K562 (cell line): ENCODE data around the gene TXLNA. TPM values are rescaled to one million over a fixed set of nuclear protein-coding genes. Genes with fewer than 3 reads are reported as not detected.
A peak's percentile ranks its signal among the peaks of the same experiment; 100 is the strongest.

Source experiments
- ADNP ChIP-seq: fragments of 200-800 bp; sonication (Bioruptor generic); IDR thresholded peaks from 2 replicates; pipeline ENCODE4 v1.6.1; 2016; ENCODE audit warnings: missing genetic modification characterization, missing compliant biosample characterization
- ARHGAP35 ChIP-seq: fragments of 450-650 bp; IDR thresholded peaks from 2 replicates; pipeline ENCODE4 v1.6.1; 2018; ENCODE audit not compliant: partially characterized antibody
- FOXA3 ChIP-seq, 2 experiments: fragments of 450-650 bp in 1 of 2; sonication (generic) in 1 of 2; formaldehyde crosslinking; IDR thresholded peaks in 1 of 2; conservative IDR thresholded peaks in 1 of 2; 2 replicates each; pipeline versions ENCODE4 v1.4.0 to v1.8.0; 2020 to 2022; ENCODE audit warnings: mild to moderate bottlenecking in 2 of 2, missing genetic modification reagents in 1 of 2
- HEY1 ChIP-seq: fragments of 250-450 bp; sonication (Bioruptor Pico); IDR thresholded peaks from 2 replicates; pipeline ENCODE4 v1.5.0; 2020; ENCODE audit warnings: mild to moderate bottlenecking, moderate library complexity, borderline replicate concordance
- KAT7 ChIP-seq: sonication (generic); formaldehyde crosslinking; IDR thresholded peaks from 2 replicates; pipeline ENCODE4 v1.8.0; 2022; ENCODE audit warnings: missing genetic modification reagents, mild to moderate bottlenecking, borderline replicate concordance
- KLF6 ChIP-seq: fragments of 250-450 bp; sonication (Bioruptor Pico); IDR thresholded peaks from 2 replicates; pipeline ENCODE4 v1.4.0; 2020; ENCODE audit warnings: mild to moderate bottlenecking, moderate library complexity, borderline replicate concordance
- LEF1 ChIP-seq: fragments of 450-650 bp; IDR thresholded peaks from 2 replicates; pipeline ENCODE4 v1.6.1; 2016; ENCODE audit warnings: mild to moderate bottlenecking
- MAFG ChIP-seq: fragments of 450-650 bp; conservative IDR thresholded peaks from 2 replicates; pipeline ENCODE4 v1.6.1; 2016; ENCODE audit warnings: missing genetic modification characterization, missing compliant biosample characterization
- NCOA1 ChIP-seq: fragments of 450-650 bp; IDR thresholded peaks from 2 replicates; pipeline ENCODE4 v1.6.1; 2016; ENCODE audit warnings: low read depth
- POLR2G ChIP-seq: fragments of 200-400 bp; formaldehyde crosslinking; IDR thresholded peaks from 2 replicates; pipeline ENCODE4 v1.6.1; 2017; ENCODE audit warnings: low read depth, mild to moderate bottlenecking, antibody characterized with exemption, low read length, moderate library complexity
- PURB ChIP-seq: sonication (generic); formaldehyde crosslinking; IDR thresholded peaks from 2 replicates; pipeline ENCODE4 v1.9.0; 2021; ENCODE audit warnings: low read depth, mild to moderate bottlenecking, missing genetic modification reagents
- RCOR1 ChIP-seq, 2 experiments: IDR thresholded peaks; 2 replicates each; pipeline ENCODE4 v1.6.1; 2012; ENCODE audit warnings: low read depth in 2 of 2, low read length in 2 of 2, borderline replicate concordance in 1 of 2, improper control_type of control experiment in 1 of 2
- THRA ChIP-seq: fragments of 450-650 bp; IDR thresholded peaks from 2 replicates; pipeline ENCODE4 v1.6.1; 2017; ENCODE audit warnings: mild to moderate bottlenecking, moderate library complexity
- ZNF354B ChIP-seq: fragments of 250-450 bp; sonication (Bioruptor Pico); IDR thresholded peaks from 2 replicates; pipeline ENCODE4 v1.4.0; 2020
- ZNF398 ChIP-seq: fragments of 250-450 bp; sonication (Bioruptor Pico); IDR thresholded peaks from 2 replicates; pipeline ENCODE4 v1.8.0; 2021; ENCODE audit warnings: moderate library complexity, mild to moderate bottlenecking, inconsistent platforms
- ZNF507 ChIP-seq: conservative IDR thresholded peaks from 2 replicates; pipeline ENCODE4 v1.6.1; 2017; ENCODE audit warnings: missing genetic modification characterization, missing compliant biosample characterization
- ZNF551 ChIP-seq: fragments of 250-450 bp; sonication (Bioruptor Pico); IDR thresholded peaks from 2 replicates; pipeline ENCODE4 v1.5.0; 2021; ENCODE audit warnings: mild to moderate bottlenecking, moderate library complexity
- ZNF583 ChIP-seq: fragments of 250-450 bp; sonication (Bioruptor Pico); IDR thresholded peaks from 2 replicates; pipeline ENCODE4 v1.4.0; 2020
- ZNF586 ChIP-seq: fragments of 450-650 bp; formaldehyde crosslinking; conservative IDR thresholded peaks from 2 replicates; pipeline ENCODE4 v1.4.0; 2020; ENCODE audit warnings: mild to moderate bottlenecking, moderate library complexity
- ZNF639 ChIP-seq, 2 experiments: fragments of 200-800 bp in 1 of 2; sonication (Bioruptor generic) in 1 of 2; sonication (generic) in 1 of 2; formaldehyde crosslinking in 1 of 2; IDR thresholded peaks in 1 of 2; conservative IDR thresholded peaks in 1 of 2; 2 replicates each; pipeline versions ENCODE4 v1.5.0 to v1.6.1; 2016 to 2020; ENCODE audit warnings: missing compliant biosample characterization in 1 of 2, missing genetic modification characterization in 1 of 2, missing genetic modification reagents in 1 of 2
- ZNF740 ChIP-seq, 3 experiments: fragments of 200-800 bp in 1 of 3; sonication (Bioruptor generic) in 1 of 3; sonication (generic) in 1 of 3; formaldehyde crosslinking in 1 of 3; IDR thresholded peaks; 2 replicates each; pipeline versions ENCODE4 v1.6.1 to v1.8.0; 2016 to 2022; ENCODE audit warnings: mild to moderate bottlenecking in 2 of 3, missing compliant biosample characterization in 2 of 3, missing genetic modification characterization in 2 of 3, missing genetic modification reagents in 1 of 3
- polyA plus RNA-seq, 8 experiments: library from polyadenylated mRNA; depleted of rRNA in 4 of 8; stranded (reverse) in 5 of 8; unstranded in 3 of 8; fragments of >200 nt; fragmentation: Nextera tagmentation in 2 of 8; fragmentation: Illumina TruSeq in 1 of 8; extraction: Ambion mirVana in 2 of 8; extraction: Trizol in 1 of 8; gene quantifications; 2 replicates each; pipeline versions ENCODE4 v1.2.1 to v1.2.3, GENCODE V29; 2011 to 2014; ENCODE audit warnings: inconsistent platforms in 1 of 8, missing spikeins in 1 of 8
- total RNA-seq, 7 experiments: library from RNA; depleted of rRNA in 6 of 7; stranded (reverse); fragments of >200 nt in 6 of 7; fragmentation: Illumina TruSeq in 2 of 7; extraction: Trizol in 2 of 7; gene quantifications; 2 replicates each; pipeline versions ENCODE4 v1.2.1 to v1.2.3, GENCODE V29; 2011 to 2021; ENCODE audit warnings: low replicate concordance in 1 of 7

Gene TXLNA
- total and polyA plus RNA-seq, 9 of the 15 experiments (the other 6 are each of a cell fraction or from before 2014, with no cell fraction given) = 9.2 to 54.5 (median 39.3) TPM

- TF ChIP-seq POLR2G = peak; percentile 76
- TF ChIP-seq HEY1 (CRISPR knock-in tag) = no peak
- no peak for TF ChIP-seq ZNF507 (tag)
- no peak for TF ChIP-seq ARHGAP35
- 0 out of 2 replicates have a peak, but pooled peaks have one; percentile 54 for TF ChIP-seq ZNF583 (CRISPR knock-in tag)
- TF ChIP-seq ZNF398 (CRISPR knock-in tag) = no peak
- no peak for TF ChIP-seq MAFG (tag)
- no peak for TF ChIP-seq ZNF551 (CRISPR knock-in tag)
- no peak for TF ChIP-seq KLF6
- no peak for TF ChIP-seq NCOA1
- peak; percentile 92 for TF ChIP-seq ZNF740 (CRISPR knock-in tag; IDR thresholded peaks at IDR 0.05)
- no peak for TF ChIP-seq ZNF740 (tag; IDR thresholded peaks at IDR 0.05)
- TF ChIP-seq ZNF354B (CRISPR knock-in tag) = no peak
- peak in 1 of 2 experiments; percentile 83; a peak in 1 of 4 replicates for TF ChIP-seq FOXA3 (CRISPR knock-in tag; conservative IDR thresholded peaks at IDR 0.05 in 1 of 2, IDR thresholded peaks at IDR 0.05 in 1 of 2)
- no peak; a peak in 2 of 4 replicates for TF ChIP-seq ZNF639 (CRISPR knock-in tag; conservative IDR thresholded peaks at IDR 0.05 in 1 of 2, IDR thresholded peaks at IDR 0.05 in 1 of 2)
- no peak for TF ChIP-seq KAT7 (CRISPR knock-in tag)
- TF ChIP-seq ZNF586 (CRISPR knock-in tag) = no peak
- TF ChIP-seq LEF1 = no peak
- no peak for TF ChIP-seq THRA
- TF ChIP-seq ADNP (tag) = no peak
- TF ChIP-seq PURB (CRISPR knock-in tag) = no peak
- TF ChIP-seq RCOR1 (IDR thresholded peaks at IDR 0.05; ENCODE audit: borderline replicate concordance in 1 of 2, low read depth in 2 of 2, low read length in 2 of 2) = no peak
Observed at GRCh38 chr1:32200226-32201010, 20.9 kb downstream of the TXLNA start, which contains the start of gene CCDC28B (continued).
